Pancreas (tissue), 10 donors: Measurements from ENCODE around the gene FAM222B. TPM values are rescaled to one million over a fixed set of nuclear protein-coding genes. Genes with fewer than 3 reads are reported as not detected.

ENCODE experiments used
- ATAC-seq, 4 donors: fragments of 200-7000 bp; cut with Tn5 transposase; one replicate each; pipeline versions ENCODE4 v1.8.0 to v1.9.1; 2020; ENCODE audit warnings: mild to moderate bottlenecking in 4 of 4, moderate library complexity in 4 of 4
- DNase-seq, 6 donors: peaks; one replicate each; pipeline ENCODE4 v3.0.0-alpha.2; 2020
- FAIRE-seq: peaks from 2 replicates; lab custom pipeline; 2012; peaks lifted over from hg19 to GRCh38; lab: Jason Lieb, UNC
- H3K27ac ChIP-seq, 4 donors: fragments of 200-600 bp; sonication (generic); 1 replicate in 3 of 4; 2 replicates in 1 of 4; pipeline versions ENCODE4 v1.5.0 to v1.8.0; 2020
- H3K27me3 ChIP-seq, 4 donors: fragments of 200-600 bp; one replicate each; pipeline ENCODE4 v1.8.0; 2021
- H3K36me3 ChIP-seq, 3 donors: fragments of 200-600 bp; sonication (generic) in 1 of 3; one replicate each; pipeline versions ENCODE4 v1.5.0 to v1.8.0; 2020 to 2021
- H3K4me1 ChIP-seq, 3 donors: fragments of 200-600 bp; one replicate each; pipeline ENCODE4 v1.8.0; 2021
- H3K4me3 ChIP-seq, 4 donors: fragments of 200-600 bp; sonication (generic) in 2 of 4; one replicate each; pipeline versions ENCODE4 v1.5.0 to v1.8.0; 2020 to 2021
- H3K9me3 ChIP-seq, 4 donors: fragments of 200-600 bp; one replicate each; pipeline ENCODE4 v1.8.0; 2021
- CTCF ChIP-seq, 4 donors: fragments of 200-600 bp; sonication (generic) in 3 of 4; IDR thresholded peaks; one replicate each; pipeline versions ENCODE4 v1.5.0 to v1.8.0; 2021; ENCODE audit warnings: antibody characterized with exemption in 4 of 4
- WGBS, 2 donors: extraction: QIAGEN DNeasy Blood & Tissue Kit; methylation state at CpG; one replicate each; pipeline ENCODE4 v1.1.7; 2013; 5-methylcytosine and 5-hydroxymethylcytosine counted together
- intact Hi-C, 3 donors: fragments of 100-400 bp; cut with DNase I; formaldehyde crosslinking; loops; one replicate each; pipeline versions ENCODE4 v1.11.1 to v1.14.2; 2022
- polyA plus RNA-seq, 2 donors: library from polyadenylated mRNA; stranded (reverse); fragments of 200-250 nt; gene quantifications; one replicate each; pipeline ENCODE4 v1.2.3, GENCODE V29; 2013
- total RNA-seq, 6 donors: library from RNA; stranded (reverse); fragmentation: NEBNext Ultra II Directional in 4 of 6; extraction: Animal tissue kit (Norgen Biotek cat#: 25700) in 4 of 6; gene quantifications; one replicate each; pipeline versions ENCODE4 v1.2.1 to v1.2.4, GENCODE V29; 2021 to 2023
- donor health status: healthy with polysubstance abuse.
- donor health status: DM: no; HTN: no; CAD: no; lungs with moderate emphysema.
- donor health status: DM: no; HTN: no; CAD: no.
- donor health status: control.
- donor health status: control.
- donor health status: Bipolar disorder and iron deficiency.
- donor health status: DM: yes; HTN: yes; CAD: no.
- donor health status: DM: no; HTN: no; CAD: no.
- donor health status: DM: no; HTN: no; CAD: no.
- donor health status: DM: yes; HTN: yes; CAD: no.

FAM222B gene
- total and polyA plus RNA-seq, 8 donors: 5.5 to 15.6 (median 8.1) TPM

- H3K27me3 ChIP-seq: no peaks in the 10 kb centered on the region
- intact Hi-C loops: no loop called here
- 91 to 92% methylated on average over 18 of the region's 18 CpGs for WGBS, 2 donors
- no peaks in the 10 kb centered on the region for H3K9me3 ChIP-seq
- H3K36me3 ChIP-seq: peaks cover 0 to 54% (median 5%) of the 10 kb centered on the region in 3 donors
- FAIRE-seq: no peak
- H3K4me1 ChIP-seq: no peaks in the 10 kb centered on the region
- no peak for TF ChIP-seq CTCF (IDR thresholded peaks at IDR 0.05)
- H3K4me3 ChIP-seq: no peak overlapping the region
- no peak for ATAC-seq
- no peak overlapping the region for H3K27ac ChIP-seq
- peak in 1 of 6 donors; percentile 39 for DNase-seq
Observed at GRCh38 chr17:28882154-28882895, 39.7 kb upstream of the FAM222B start.

GRCh38 chr17:28881533-28882056, 39.0 kb upstream of the FAM222B start:
- H3K9me3 ChIP-seq: no peaks in the 10 kb centered on the region
- H3K4me1 ChIP-seq: no peaks in the 10 kb centered on the region
- no peak for FAIRE-seq
- 94 to 97% methylated on average over 17 of the region's 17 CpGs for WGBS, 2 donors
- TF ChIP-seq CTCF (IDR thresholded peaks at IDR 0.05): no peak
- no peaks in the 10 kb centered on the region for H3K27me3 ChIP-seq
- peak in 1 of 6 donors; percentile 39 for DNase-seq
- peaks cover 0 to 54% (median 5%) of the 10 kb centered on the region in 3 donors for H3K36me3 ChIP-seq
- H3K27ac ChIP-seq: no peak overlapping the region
- no peak for ATAC-seq
- intact Hi-C loops: no loop called here
- H3K4me3 ChIP-seq: no peak overlapping the region

GRCh38 chr17:28880572-28880945, 38.0 kb upstream of the FAM222B start:
- Histone ChIP-seq H3K27me3 (no peaks in the 10 kb centered on the region), H3K36me3 (peaks cover 0 to 54% (median 5%) of the 10 kb centered on the region in 3 donors), H3K4me3 (no peak overlapping the region), H3K27ac (no peak overlapping the region), H3K4me1 (no peaks in the 10 kb centered on the region), H3K9me3 (no peaks in the 10 kb centered on the region)
- WGBS, 2 donors: 78 to 86% methylated on average over 10 of the region's 10 CpGs
- no peak for TF ChIP-seq CTCF (IDR thresholded peaks at IDR 0.05)
- peak in 1 of 6 donors; percentile 56 for DNase-seq
- no peak for ATAC-seq
- intact Hi-C loops: no loop called here
- no peak for FAIRE-seq

- intact Hi-C loops: no loop called here
- TF ChIP-seq CTCF (IDR thresholded peaks at IDR 0.05): no peak
- 76 to 79% methylated on average over 9 of the region's 9 CpGs for WGBS, 2 donors
Observed at GRCh38 chr17:28879886-28880571, 37.4 kb upstream of the FAM222B start.

More at GRCh38 chr17:28879886-28880571, 37.4 kb upstream of the FAM222B start:
- no peak for FAIRE-seq
- Histone ChIP-seq H3K4me1 (no peaks in the 10 kb centered on the region), H3K27me3 (no peaks in the 10 kb centered on the region), H3K36me3 (peaks cover 0 to 48% (median 5%) of the 10 kb centered on the region in 3 donors), H3K9me3 (no peaks in the 10 kb centered on the region), H3K27ac (no peak overlapping the region), H3K4me3 (no peak overlapping the region)
- peak in 1 of 6 donors; percentile 34 for DNase-seq
- no peak for ATAC-seq
